HG03039 (cell line): ENCODE data around the gene LHX4.

Source experiments
- ATAC-seq: cut with Tn5 transposase; IDR thresholded peaks from one replicate; pipeline ENCODE4 v1.9.1; 2021; ENCODE audit warnings: mild to moderate bottlenecking, moderate library complexity; ENCODE audit not compliant: unreplicated experiment

LHX4 gene

GRCh38 chr1:180256341-180257027, 26.4 kb downstream of the LHX4 start:
- ATAC-seq: no peak

- no peak for ATAC-seq
Measured at GRCh38 chr1:180257028-180257386, 26.9 kb downstream of the LHX4 start.

GRCh38 chr1:180257486-180257885, 27.4 kb downstream of the LHX4 start:
- ATAC-seq: no peak

- ATAC-seq: no peak
Measured at GRCh38 chr1:180258290-180258689, 28.2 kb downstream of the LHX4 start.

GRCh38 chr1:180258935-180259334, 28.9 kb downstream of the LHX4 start:
- ATAC-seq: no peak

GRCh38 chr1:180259431-180260338, 29.6 kb downstream of the LHX4 start:
- ATAC-seq: no peak

- no peak for ATAC-seq
Measured at GRCh38 chr1:180260541-180260940, 30.5 kb downstream of the LHX4 start.

- no peak for ATAC-seq
Measured at GRCh38 chr1:180261030-180261429, 31.0 kb downstream of the LHX4 start.

- no peak for ATAC-seq
Measured at GRCh38 chr1:180261524-180262155, 31.6 kb downstream of the LHX4 start.

DNA sequence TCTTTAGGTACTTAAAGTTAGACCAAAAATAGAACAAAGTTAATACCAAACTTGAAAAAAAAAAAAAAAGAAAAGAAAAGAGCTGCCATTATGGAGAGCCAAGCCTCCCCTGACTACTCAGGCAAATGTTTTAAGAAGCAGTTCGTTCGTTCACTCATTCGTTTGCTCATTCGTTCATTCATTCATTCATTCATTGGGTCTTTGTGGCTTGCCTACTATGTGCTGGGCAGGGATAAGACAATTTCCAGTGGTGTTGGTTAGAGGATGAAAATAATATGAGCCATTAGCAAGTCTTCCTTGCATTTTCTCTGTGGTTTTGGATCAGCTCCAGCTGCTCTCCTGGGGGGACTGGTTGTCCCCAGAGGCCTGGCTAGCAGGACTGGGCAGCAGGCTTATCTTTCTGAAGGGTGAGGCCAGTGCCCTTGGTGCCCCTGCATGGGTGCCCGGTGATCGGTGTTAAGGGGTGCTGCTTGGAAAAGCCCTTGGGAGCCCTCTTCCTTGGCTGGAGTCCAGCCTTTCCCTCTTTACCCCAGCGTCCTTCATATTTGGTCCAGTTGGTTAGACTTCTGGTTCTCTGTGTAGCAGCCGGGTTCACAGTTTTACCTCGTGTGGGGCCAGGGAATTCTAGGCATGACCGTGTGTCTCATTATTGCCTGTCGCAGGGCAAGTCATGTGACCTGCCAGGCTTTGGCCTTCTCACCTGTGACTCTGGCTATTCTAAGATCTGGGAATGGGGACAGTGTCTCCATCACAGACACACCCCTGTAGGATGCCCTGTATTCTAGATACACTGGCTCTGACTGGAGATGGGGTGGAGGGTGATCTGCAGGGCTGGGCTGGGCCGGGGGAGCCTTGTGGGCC, 32.8 kb downstream of the LHX4 start:
- ATAC-seq: no peak

DNA sequence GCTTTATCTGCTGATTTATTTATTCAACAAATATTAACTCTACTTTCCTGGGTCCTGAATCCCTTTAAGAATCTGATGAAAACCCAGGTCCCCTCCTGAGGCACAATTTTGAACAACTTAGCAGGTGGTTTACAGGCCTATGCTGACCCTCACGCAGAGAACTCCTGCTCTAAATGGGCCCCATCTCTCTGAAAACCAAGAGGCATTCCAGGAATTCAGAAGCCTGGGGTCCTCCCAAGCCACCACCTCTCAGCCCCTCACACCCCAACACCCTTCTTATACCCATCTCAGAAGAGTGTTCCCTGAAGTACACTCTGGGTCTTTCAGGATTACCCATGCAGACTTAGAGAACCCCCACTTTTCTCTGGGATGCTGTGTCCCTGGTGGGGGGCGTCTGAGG, 34.5 kb downstream of the LHX4 start:
- ATAC-seq: no peak

DNA sequence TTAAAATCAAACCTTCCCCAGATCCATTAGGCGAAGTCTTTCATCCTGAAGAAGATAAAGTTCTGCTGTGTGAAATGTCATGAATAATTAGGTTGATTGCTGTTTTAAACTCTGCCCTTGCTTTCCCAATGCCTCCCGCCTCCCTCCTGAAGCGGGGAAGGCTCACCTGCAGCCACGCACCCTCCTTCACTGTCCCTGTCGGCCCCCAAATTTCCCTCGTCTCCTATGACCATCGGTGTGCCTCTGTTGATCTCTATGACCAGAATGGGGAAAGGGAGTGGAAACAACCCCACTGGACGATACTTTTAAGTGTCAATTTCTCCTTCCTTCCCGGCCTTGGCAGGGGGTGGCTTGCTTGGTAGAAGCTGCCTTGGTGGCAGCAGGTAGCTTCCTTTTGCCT, 35.1 kb downstream of the LHX4 start:
- ATAC-seq: no peak

DNA sequence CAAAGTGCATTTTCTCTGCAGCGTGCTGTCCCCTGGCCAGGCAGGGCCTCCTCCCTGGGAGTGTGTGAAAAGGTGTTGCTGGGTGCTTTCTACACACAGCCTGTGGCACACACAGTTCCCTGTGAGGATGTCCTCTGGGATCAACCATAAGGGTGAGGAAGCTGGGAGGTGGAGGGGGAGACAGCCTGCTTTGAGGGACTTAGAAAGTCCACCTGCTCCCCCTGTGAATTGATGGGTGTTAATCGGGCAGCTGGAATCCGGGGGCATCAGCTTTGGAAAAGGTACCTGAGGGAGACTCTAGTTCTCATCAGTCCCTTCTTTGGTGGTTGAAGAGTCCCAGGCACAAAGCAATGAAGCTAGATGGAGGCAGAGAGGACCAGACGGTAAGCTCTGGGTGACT, 35.8 kb downstream of the LHX4 start:
- no peak for ATAC-seq

- no peak for ATAC-seq
Measured at GRCh38 chr1:180266275-180267210, 36.5 kb downstream of the LHX4 start.

DNA sequence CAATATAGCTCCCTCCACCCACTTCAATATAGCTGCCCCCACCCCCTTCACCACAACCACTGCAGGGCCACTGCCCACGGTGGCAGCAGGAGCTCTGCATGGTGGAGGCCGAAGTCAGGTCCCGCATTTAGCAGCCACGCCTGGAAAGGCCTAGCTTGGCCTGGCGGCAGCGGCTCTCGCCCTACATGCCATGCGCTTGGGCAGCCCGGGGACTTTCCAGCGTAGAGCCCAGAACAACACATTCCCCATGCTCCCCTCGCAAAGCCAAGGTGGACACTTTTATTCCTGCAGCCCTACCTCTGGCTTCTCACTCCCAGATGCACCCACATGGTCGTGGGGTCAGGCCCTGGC, 37.1 kb downstream of the LHX4 start:
- no peak for ATAC-seq

GRCh38 chr1:180267761-180268555, 37.9 kb downstream of the LHX4 start:
- ATAC-seq: no peak

GRCh38 chr1:180268556-180269075, 38.6 kb downstream of the LHX4 start:
- no peak for ATAC-seq

DNA sequence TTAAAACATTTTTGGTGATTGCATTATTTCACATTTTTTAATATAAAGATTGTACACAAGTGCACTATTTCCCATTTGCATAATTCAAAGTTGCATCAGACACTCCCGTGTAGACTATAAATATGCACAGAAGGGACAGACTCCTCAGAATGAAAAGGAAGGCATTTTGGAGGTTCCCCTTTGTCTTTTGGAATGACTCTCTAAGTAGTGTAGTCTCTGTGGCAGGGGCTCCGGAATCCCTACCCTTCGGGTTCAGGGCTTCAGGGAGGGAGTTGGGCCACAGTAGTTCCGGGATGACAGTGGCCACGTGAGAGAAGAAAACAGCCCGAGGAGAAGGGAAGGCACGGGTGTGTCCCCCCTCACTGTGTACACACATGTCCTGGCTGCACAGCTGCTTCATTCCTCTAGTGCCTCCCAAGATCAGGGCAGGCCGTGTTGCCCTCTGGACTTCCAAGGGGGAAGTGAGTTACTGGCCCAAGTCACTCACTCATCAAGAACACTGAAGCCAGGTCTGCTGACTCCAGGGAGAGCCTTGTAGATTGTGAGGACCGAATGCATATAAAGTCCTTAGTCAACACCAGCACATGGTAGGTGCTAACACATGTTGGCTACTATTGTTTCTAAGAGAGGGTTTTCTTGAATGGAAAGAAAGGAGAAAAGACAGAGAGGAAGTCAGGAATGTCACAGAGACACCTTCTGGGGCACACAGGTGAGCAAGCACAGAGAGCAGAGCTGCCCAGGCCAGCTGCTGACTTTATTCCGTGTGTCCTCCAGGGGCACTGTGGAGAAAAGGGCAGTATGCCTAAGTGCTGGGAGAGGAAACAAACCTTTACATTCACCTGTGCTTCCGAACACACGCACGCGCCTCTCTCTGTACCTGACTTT, 39.8 kb downstream of the LHX4 start:
- no peak for ATAC-seq
